HEK293 (cell line): Measurements from ENCODE around the gene SHLD1.
A peak's percentile ranks its signal among the peaks of the same experiment; 100 is the strongest.

ENCODE experiments used
- CTCF ChIA-PET: fragments of 350-600 bp; formaldehyde crosslinking; extraction: SDS; loops from one replicate; lab custom pipeline; 2021; ENCODE audit warnings: antibody characterized with exemption; lab: Yijun Ruan, JAX
- POLR2A ChIA-PET: fragments of 300-600 bp; formaldehyde crosslinking; extraction: SDS; loops from one replicate; lab custom pipeline; 2020; ENCODE audit warnings: antibody characterized with exemption, inconsistent platforms; lab: Yijun Ruan, JAX
- H3K27ac ChIP-seq: fragments of 200-500 bp; sonication (Bioruptor generic); 2 replicates; pipeline ENCODE4 v1.5.1; 2014; ENCODE audit warnings: low read depth, low read length, control low read depth, inconsistent platforms; ENCODE audit errors: extremely low read depth
- H3K36me3 ChIP-seq, 2 experiments: fragments of 200-500 bp in 1 of 2; sonication (Bioruptor generic) in 1 of 2; 1 replicate in 1 of 2; 2 replicates in 1 of 2; pipeline ENCODE4 v1.5.1; 2014 to 2017; ENCODE audit warnings: inconsistent platforms in 2 of 2, low read length in 2 of 2; ENCODE audit not compliant: control insufficient read depth in 2 of 2, insufficient read depth in 1 of 2
- H3K4me1 ChIP-seq: fragments of 200-500 bp; sonication (Bioruptor generic); 2 replicates; pipeline ENCODE4 v1.5.1; 2014; ENCODE audit warnings: mild to moderate bottlenecking, low read length, inconsistent platforms; ENCODE audit not compliant: control insufficient read depth, insufficient read depth
- H3K4me3 ChIP-seq: 2 replicates; pipeline ENCODE4 v1.5.1; 2011; ENCODE audit warnings: low read depth, mild to moderate bottlenecking, control low read depth, low read length, moderate library complexity
- H3K9me3 ChIP-seq: fragments of 200-500 bp; sonication (Bioruptor generic); 2 replicates; pipeline ENCODE4 v1.5.1; 2014; ENCODE audit warnings: low read depth, low read length, inconsistent platforms; ENCODE audit not compliant: control insufficient read depth, insufficient read depth
- PRDM10 ChIP-seq: fragments of 450-650 bp; formaldehyde crosslinking; IDR thresholded peaks from 2 replicates; pipeline ENCODE4 v1.5.1; 2016; ENCODE audit warnings: missing biosample characterization, missing genetic modification characterization
- REPIN1 ChIP-seq: fragments of 450-650 bp; formaldehyde crosslinking; IDR thresholded peaks from 2 replicates; pipeline ENCODE4 v1.5.1; 2017; ENCODE audit warnings: missing biosample characterization, missing genetic modification characterization, low read depth
- SETDB1 ChIP-seq: IDR thresholded peaks from one replicate; pipeline ENCODE4 v1.6.1; 2017; ENCODE audit warnings: mild to moderate bottlenecking, low read length, moderate library complexity, mixed read lengths; ENCODE audit not compliant: insufficient read length
- ZNF133 ChIP-seq: fragments of 450-650 bp; formaldehyde crosslinking; IDR thresholded peaks from 2 replicates; pipeline ENCODE4 v1.5.1; 2016; ENCODE audit warnings: missing biosample characterization, missing genetic modification characterization
- ZNF214 ChIP-seq: fragments of 450-650 bp; formaldehyde crosslinking; IDR thresholded peaks from 2 replicates; pipeline ENCODE4 v1.5.1; 2017; ENCODE audit warnings: missing biosample characterization, mild to moderate bottlenecking, missing genetic modification characterization, borderline replicate concordance
- ZNF221 ChIP-seq: fragments of 450-650 bp; formaldehyde crosslinking; IDR thresholded peaks from 2 replicates; pipeline ENCODE4 v1.5.1; 2017; ENCODE audit warnings: missing biosample characterization, missing genetic modification characterization, borderline replicate concordance
- ZNF248 ChIP-seq: fragments of 450-650 bp; formaldehyde crosslinking; IDR thresholded peaks from 2 replicates; pipeline ENCODE4 v1.5.1; 2017; ENCODE audit warnings: missing biosample characterization, missing genetic modification characterization
- ZNF280D ChIP-seq: fragments of 450-650 bp; formaldehyde crosslinking; IDR thresholded peaks from 2 replicates; pipeline ENCODE4 v1.5.1; 2016; ENCODE audit warnings: missing biosample characterization, missing genetic modification characterization
- ZNF324 ChIP-seq: fragments of 450-650 bp; formaldehyde crosslinking; IDR thresholded peaks from 2 replicates; pipeline ENCODE4 v1.5.1; 2016; ENCODE audit warnings: missing biosample characterization, missing genetic modification characterization
- ZNF366 ChIP-seq: fragments of 450-650 bp; formaldehyde crosslinking; conservative IDR thresholded peaks from 2 replicates; pipeline ENCODE4 v1.5.1; 2016; ENCODE audit warnings: missing biosample characterization, missing genetic modification characterization
- ZNF514 ChIP-seq: fragments of 450-650 bp; formaldehyde crosslinking; IDR thresholded peaks from 2 replicates; pipeline ENCODE4 v1.5.1; 2016; ENCODE audit warnings: missing biosample characterization, missing genetic modification characterization
- ZNF518A ChIP-seq: fragments of 450-650 bp; formaldehyde crosslinking; conservative IDR thresholded peaks from 2 replicates; pipeline ENCODE4 v1.5.1; 2016; ENCODE audit warnings: low read depth, missing biosample characterization, missing genetic modification characterization
- ZNF596 ChIP-seq: fragments of 450-650 bp; IDR thresholded peaks from 2 replicates; pipeline ENCODE4 v1.5.0; 2018; ENCODE audit warnings: missing biosample characterization, mild to moderate bottlenecking, missing genetic modification characterization, moderate library complexity
- ZNF624 ChIP-seq: fragments of 450-650 bp; formaldehyde crosslinking; IDR thresholded peaks from 2 replicates; pipeline ENCODE4 v1.5.1; 2017; ENCODE audit warnings: missing biosample characterization, missing genetic modification characterization
- ZNF830 ChIP-seq: fragments of 450-650 bp; IDR thresholded peaks from 2 replicates; pipeline ENCODE4 v1.5.0; 2018; ENCODE audit warnings: missing biosample characterization, missing genetic modification characterization, low read depth, mild to moderate bottlenecking, moderate library complexity
- ZSCAN18 ChIP-seq: fragments of 450-650 bp; formaldehyde crosslinking; IDR thresholded peaks from 2 replicates; pipeline ENCODE4 v1.5.1; 2016; ENCODE audit warnings: missing biosample characterization, missing genetic modification characterization
- ZXDB ChIP-seq: fragments of 450-650 bp; formaldehyde crosslinking; IDR thresholded peaks from 2 replicates; pipeline ENCODE4 v1.5.1; 2016; ENCODE audit warnings: missing biosample characterization, missing genetic modification characterization

The SHLD1 gene

GRCh38 chr20:5735845-5736510 lies 14.2 kb upstream of the SHLD1 start (continued):
- no peak for TF ChIP-seq PRDM10 (tag by site-specific recombination)
- TF ChIP-seq ZNF518A (tag by site-specific recombination): no peak
- TF ChIP-seq ZNF248 (tag by site-specific recombination): no peak
- TF ChIP-seq ZNF366 (tag by site-specific recombination): peak; percentile 46
- no peak for TF ChIP-seq ZNF830 (tag by site-specific recombination)
- TF ChIP-seq, all 188 proteins: peak for 1

GRCh38 chr20:5737619-5737953 lies 12.6 kb upstream of the SHLD1 start:
- Histone ChIP-seq H3K4me1 (no peaks in the 10 kb centered on the region), H3K4me3 (no peak overlapping the region), H3K9me3 (no peaks in the 10 kb centered on the region), H3K27ac (no peak overlapping the region), H3K36me3 (no peaks in the 10 kb centered on the region)
- ChIA-PET POLR2A (no interaction called here), CTCF (no interaction called here)
- TF ChIP-seq ZNF133 (tag by site-specific recombination) (no peak), ZNF221 (tag by site-specific recombination) (no peak), ZNF324 (no peak), ZNF514 (tag by site-specific recombination) (no peak), SETDB1 (no peak), ZNF624 (no peak), ZSCAN18 (tag by site-specific recombination) (no peak), REPIN1 (tag by site-specific recombination) (no peak), ZNF214 (tag by site-specific recombination) (no peak), ZXDB (tag by site-specific recombination) (no peak), ZNF596 (no peak), ZNF280D (tag by site-specific recombination) (no peak)
